Kidney tubule cell (primary cell): ENCODE results near the gene RCC2.

Experiments
- DNase-seq: peaks from one replicate; pipeline ENCODE4 v3.0.0-alpha.2; 2018; ENCODE audit warnings: low spot score

Gene RCC2

DNA sequence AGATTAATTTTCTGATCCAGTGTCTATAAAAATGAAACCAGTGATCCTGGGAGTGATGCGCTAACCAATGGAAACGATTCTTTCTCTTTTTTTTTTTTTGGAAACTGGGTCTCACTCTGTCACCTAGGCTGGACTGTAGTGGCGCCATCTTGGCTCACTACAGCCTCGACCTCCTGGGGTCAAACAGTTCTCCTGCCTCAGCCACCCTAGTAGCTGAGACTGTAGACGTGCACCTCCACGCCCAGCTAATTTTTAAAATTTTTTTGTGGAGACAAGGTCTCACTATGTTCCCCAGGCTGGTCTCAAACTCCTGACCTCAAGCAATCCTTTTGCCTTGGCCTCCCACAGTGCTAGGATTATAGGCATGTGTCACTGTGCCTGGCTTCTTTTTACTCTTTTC lies 3.4 kb upstream of the RCC2 start:
- DNase-seq, result no peak

DNA sequence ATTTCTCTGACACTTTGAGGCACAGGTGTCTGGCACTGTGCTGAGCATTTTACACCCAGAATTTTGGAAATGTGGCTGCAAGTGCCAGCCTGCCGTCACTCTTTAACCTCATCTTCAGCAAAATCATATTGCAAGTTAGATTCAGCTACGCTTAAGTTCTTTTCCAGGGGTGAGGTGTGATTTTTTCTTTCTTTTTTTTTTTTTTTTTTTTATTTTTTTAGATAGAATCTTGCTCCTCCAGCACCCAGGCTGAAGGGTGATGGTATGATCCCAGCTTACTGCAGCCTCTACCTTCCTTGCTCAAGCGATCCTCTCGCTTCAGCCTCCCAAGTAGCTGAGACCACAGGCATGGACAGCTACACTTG lies 2.5 kb upstream of the RCC2 start:
- DNase-seq, result no peak

DNA sequence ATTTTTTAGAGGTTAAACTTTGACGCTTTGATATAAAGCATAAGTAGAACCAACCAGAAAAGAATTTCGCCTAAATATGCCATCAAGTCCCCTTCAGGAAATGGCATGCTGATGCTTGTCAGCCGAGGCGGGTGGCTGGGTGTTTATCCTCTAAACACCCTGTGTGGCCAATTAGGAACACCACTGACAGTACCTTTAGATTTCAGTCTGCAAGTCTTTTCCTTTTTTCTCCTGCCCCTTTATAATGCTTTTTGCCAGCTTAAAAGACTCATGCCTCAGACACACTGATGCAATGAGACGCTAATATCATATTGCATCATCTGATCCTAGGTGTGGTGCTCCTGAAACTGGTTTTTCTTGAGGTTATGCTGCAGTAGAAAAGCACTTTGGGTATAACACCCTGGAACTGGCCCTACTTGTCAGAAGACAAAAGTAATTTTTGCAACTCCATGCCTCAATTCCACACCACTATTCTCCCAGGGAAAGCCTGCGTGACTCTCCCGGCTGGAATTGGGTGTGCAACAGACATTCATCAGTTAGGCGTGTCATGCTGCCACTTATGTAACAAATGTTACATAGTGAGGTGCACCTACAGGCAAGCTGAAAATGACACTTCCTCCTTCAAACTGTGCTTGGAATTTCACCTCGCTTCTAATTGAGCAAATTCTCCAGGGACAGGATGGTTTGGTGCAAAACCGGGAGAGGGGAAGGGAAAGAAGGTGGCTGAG lies 2.0 kb upstream of the RCC2 start:
- DNase-seq, result peak; percentile 56

DNA sequence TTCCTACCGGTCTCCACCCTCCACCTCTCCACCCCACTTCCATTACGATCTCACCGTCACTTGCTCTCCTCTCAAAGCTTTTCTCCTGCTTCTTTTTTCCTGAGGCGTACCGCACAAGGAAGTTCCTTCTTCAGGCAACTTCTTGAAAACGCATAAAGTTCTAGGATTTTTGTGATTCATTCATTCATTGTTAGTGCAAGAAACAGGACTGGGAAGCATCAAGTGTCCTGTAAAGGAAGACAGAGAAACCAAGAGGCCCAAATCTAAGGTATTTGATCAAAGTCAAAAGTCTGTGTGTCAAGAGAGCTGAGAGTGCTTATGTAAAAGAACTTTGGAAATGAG lies 1.3 kb upstream of the RCC2 start:
- no peak for DNase-seq

GRCh38 chr1:17440074-17440826 lies 773 bp upstream of the RCC2 start:
- DNase-seq, result no peak

GRCh38 chr1:17438318-17439249 lies 893 bp downstream of the RCC2 start:
- DNase-seq, result peak; percentile 79

- peak; percentile 57 for DNase-seq
These were observed 1.7 kb downstream of the RCC2 start for GRCh38 chr1:17437580-17438317.

DNA sequence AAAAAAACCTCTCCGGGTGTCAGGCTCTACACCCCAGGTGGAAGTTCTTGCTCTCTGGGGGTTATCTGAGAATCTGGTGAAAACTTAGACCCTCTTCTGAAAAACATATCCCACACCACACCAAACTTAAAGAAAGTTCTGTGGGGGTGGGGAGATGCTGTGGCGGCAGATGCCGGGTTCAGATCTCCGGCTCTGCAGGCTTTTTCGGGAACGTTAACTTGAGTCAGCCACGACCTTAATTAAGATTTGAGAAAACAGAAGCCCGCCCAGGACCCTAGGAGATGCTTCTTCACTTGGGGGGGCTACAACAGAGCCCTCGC lies 2.3 kb downstream of the RCC2 start:
- no peak for DNase-seq

DNA sequence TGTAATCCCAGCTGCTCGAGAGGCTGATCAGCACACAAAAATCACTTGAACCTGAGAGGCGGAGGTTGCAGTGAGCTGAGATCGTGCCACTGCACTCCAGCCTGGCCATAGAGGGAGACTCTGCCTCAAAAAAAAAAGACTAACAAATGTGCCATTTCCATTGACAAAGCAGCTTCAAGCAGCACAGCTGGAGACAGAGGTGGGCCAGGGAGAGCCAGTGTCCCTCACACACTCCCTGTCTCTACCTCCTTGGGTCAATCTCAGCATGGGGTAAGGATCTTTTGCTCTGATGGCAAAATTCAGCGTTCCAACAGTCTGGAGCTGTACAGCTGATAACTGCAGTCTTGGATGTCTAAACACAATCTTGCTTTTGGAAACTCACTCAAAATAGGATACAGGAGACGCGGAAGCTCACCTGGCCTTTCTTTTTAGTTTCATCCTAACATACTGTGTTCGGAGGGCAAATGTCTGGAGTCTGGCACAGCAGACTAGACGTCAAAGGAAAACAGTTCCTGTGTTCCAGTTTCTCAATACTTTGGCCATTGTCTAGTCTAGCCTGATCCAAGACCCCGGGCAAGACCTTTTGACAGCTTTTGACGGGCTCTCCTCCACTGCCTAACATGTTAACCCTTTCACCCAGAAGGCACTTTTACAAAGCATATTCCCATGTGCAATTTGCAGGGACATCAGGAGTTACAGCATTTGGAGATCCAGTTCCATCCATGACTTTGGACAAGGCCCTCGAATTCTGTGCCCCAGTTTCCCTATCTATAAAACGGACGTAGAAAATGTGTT lies 2.9 kb downstream of the RCC2 start:
- no peak for DNase-seq

DNA sequence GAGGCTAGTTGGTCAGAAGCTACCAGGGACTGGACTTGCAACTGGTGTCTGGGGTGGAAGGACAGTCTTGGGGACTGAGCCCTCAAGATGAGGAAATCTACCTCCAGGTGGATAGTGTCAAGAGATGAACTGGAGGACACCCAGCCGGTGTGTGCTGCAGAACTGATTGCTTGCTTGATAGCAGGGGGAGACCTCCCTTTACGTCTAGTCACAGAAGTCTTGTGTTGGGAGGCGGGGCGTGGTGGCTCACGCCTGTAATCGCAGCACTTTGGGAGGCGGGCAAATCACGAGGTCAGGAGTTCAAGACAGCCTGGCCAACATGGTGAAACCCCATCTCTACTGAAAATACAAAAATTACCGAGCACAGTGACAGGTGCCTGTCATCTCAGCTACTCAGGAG lies 4.9 kb downstream of the RCC2 start:
- no peak for DNase-seq

DNA sequence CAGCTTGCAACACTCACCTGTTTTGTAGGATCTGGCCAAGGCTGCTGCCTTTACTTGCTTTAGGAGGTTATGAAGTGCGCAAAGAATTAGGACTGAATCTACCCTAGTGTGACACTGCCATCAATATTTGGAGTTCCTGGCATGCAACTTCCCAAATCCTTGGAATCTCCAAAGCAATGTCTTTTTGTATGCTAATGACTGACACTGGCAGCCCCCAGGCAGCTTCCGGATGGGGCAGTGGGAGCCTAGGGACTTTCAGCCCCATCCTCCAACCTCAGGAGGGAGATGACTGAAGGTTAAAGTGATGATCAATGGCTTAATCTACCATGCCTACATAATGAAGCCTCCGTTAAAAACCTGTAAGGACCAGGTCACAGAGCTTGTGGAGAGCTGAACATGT lies 5.5 kb downstream of the RCC2 start:
- DNase-seq, result no peak

- no peak for DNase-seq
These were observed 6.2 kb downstream of the RCC2 start for GRCh38 chr1:17433261-17433660.

GRCh38 chr1:17432412-17432811 lies 7.1 kb downstream of the RCC2 start:
- DNase-seq, result no peak

- DNase-seq, result no peak
These were observed 10.3 kb downstream of the RCC2 start for GRCh38 chr1:17429183-17429582.

DNA sequence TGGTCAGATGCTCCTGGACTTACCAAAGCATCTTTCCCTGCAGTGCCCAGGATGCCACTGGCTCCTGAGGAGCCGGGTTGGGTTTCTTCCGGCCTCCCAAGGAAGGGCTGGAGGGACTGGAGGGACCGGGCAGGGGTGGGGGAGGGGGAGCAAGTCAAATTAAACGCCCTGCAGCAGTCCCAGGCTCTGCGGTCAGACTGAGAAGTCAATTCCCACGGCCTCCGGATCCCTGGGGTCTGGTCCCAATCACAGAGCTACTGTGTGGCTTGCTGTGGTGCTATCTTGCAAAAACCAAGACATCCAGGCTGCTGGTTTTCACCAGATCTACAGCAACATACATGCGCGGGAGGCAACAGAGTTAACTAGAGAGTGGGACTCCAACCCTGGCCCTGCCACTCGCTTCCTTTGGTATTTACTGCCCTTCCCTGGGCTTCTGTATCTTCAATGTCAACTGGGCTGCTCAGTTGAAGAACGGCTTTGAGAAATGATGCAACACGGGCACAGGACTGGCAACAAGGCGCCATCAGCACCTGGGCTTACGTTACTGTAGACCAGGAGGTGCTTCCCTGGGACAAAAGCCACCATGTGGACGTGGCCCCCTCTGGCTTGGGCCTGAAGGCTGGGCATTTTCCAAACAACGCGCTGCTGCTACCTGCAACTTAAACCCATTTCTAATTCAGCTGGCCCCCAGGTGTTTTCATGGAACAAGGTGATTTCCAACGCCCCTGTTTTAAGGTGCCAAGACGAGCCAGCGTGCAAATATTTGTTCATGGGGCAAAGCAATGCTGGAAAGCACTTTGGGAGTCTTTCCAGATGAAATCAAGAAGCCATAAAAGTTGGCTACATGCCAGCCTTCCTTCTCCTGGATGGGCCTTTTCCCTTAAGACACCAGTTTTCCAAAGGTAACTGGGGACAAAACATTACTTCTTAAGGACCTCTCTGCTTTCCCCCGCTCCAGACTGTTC lies 11.5 kb downstream of the RCC2 start:
- DNase-seq, result no peak

- DNase-seq, result no peak
These were observed 13.5 kb downstream of the RCC2 start for GRCh38 chr1:17425806-17426600.

- no peak for DNase-seq
These were observed 15.7 kb downstream of the RCC2 start for GRCh38 chr1:17423781-17424245.

DNA sequence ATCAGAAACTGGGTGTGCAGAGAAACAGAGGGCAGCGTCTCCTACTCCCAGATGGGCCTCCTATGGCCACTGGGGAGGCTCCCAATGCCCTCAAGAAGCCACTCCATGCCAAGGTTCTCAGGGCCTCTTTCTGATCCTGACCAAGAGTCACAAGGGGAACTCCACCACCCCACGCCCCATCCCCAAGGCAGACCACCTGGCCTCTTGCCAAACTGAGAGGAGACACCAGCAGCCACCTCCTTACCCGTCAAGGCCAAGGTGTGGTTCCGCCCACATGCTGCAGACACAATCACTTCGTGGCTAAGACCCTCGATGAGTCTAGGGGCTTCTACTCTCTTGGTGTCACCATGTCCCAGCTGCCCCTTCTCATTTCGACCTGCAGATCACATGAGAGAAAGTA lies 17.0 kb downstream of the RCC2 start:
- DNase-seq, result no peak

DNA sequence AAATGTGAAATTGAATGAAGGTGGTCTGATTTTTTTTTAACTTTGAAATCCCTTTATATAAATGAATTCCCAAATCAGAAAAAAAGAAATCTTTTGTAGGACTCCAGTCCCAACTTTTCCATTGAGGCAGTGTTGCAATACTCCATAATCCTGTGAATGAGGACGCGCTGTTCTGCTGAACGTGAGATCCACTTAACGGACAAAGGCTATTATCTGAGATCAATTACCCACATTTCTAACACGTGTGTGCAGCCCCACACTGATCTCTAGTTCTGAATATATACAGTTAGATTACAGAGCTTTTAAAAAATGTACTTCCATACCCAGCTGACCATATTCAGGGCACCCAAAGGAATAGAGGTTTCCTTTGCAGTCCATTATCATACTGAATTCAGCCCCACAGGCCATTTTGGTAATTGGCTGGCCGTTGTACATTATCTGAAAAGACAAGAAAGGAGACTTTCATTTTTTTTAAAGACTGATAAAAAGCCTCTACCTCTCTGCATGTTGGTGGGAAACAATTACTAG lies 19.0 kb downstream of the RCC2 start:
- no peak for DNase-seq
